AG09319 (cell line): ENCODE results near the gene RPL12.

ENCODE experiments used
- DNase-seq: peaks from one replicate; pipeline ENCODE4 v3.0.0-alpha.2; 2010; ENCODE audit warnings: low read depth; ENCODE audit errors: extremely low read depth
- CTCF ChIP-seq: IDR thresholded peaks from 2 replicates; pipeline ENCODE4 v1.5.1; 2011; ENCODE audit warnings: low read depth, mild to moderate bottlenecking, inconsistent platforms, low read length, moderate library complexity

The RPL12 gene

GRCh38 chr9:127489471-127490115 lies 38.4 kb upstream of the RPL12 start:
- no peak for DNase-seq
- TF ChIP-seq CTCF: no peak; the same call in 1 of the 2 replicates

GRCh38 chr9:127488946-127489345 lies 37.7 kb upstream of the RPL12 start:
- DNase-seq: no peak
- no peak for TF ChIP-seq CTCF

- no peak for DNase-seq
- no peak for TF ChIP-seq CTCF
Measured at GRCh38 chr9:127485995-127486394, 34.8 kb upstream of the RPL12 start.

GRCh38 chr9:127482662-127483061 lies 31.5 kb upstream of the RPL12 start:
- no peak for TF ChIP-seq CTCF

GRCh38 chr9:127479507-127480081 lies 28.4 kb upstream of the RPL12 start:
- no peak for DNase-seq
- no peak for TF ChIP-seq CTCF

More at GRCh38 chr9:127482662-127483061, 31.5 kb upstream of the RPL12 start:
- no peak for DNase-seq

GRCh38 chr9:127474592-127474991 lies 23.4 kb upstream of the RPL12 start:
- TF ChIP-seq CTCF: no peak
- no peak for DNase-seq

GRCh38 chr9:127473932-127474331 lies 22.7 kb upstream of the RPL12 start:
- no peak for TF ChIP-seq CTCF
- DNase-seq: no peak
